GM21390 (cell line): ENCODE data around the gene CCNYL1.
"Not testable (repeated sequence)": the region's sequence is repeated elsewhere in the genome, so short reads cannot be mapped to it uniquely, and the experiment has no call there.

ENCODE experiments used
- ATAC-seq: cut with Tn5 transposase; IDR thresholded peaks from one replicate; pipeline ENCODE4 v1.9.1; 2021; ENCODE audit not compliant: unreplicated experiment

CCNYL1 gene

DNA sequence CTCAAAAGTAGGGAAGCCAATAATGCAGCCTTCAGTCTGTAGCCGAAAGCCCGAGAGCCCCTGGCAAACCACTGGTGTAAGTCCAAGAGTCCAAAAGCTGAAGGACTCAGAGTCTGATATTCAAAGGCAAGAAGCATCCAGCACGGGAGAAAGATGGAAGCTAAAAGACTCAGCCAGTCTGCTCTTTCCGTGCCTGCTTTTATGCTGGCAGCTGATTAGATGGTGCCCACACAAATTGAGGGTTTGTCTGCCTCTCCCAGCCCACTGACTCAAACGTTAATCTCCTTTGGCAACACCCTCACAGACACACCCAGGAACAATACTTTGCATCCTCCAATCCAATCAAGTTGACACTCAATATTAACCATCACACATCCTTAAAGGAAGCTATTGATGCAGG is 14.5 kb upstream of the CCNYL1 start:
- ATAC-seq: not testable (repeated sequence)

DNA sequence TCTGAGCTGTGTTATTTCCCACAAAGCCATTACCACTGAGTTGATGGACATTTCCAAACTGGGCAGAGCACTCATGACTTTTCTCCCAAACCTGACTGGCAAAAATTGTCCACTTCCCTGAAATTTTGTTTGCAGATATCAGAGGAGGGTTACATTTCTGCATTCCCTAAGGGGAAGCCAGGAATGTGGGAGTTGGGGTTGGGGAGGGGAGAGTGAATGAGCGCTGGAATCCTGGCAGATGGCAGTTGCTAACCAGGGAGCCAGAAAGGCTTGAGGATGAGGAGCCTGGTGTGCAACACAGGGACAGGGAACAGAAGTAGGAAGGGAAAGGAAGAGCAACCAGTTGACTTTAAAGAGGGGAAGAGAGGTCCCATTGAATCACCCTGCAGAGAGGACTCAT is 14.0 kb upstream of the CCNYL1 start:
- ATAC-seq: no peak

DNA sequence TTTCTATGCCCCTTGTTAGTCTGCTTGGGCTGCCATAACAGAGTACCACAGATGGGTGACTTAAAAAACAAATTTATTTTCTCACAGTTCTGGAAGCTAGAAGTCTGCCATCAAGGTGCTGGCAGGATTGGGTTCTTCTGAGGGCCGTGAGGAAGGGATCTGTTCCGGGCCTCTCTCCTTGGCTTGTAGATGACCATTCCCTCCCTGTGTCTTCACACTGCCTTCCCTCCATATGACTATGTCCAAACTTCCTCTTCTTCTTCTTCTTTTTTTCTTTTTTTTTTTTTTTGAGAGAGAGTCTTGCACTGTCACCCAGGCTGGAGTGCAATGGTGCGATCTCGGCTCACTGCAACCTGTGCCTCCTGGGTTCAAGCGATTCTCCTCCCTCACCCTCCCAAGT is 13.1 kb upstream of the CCNYL1 start:
- ATAC-seq: no peak

DNA sequence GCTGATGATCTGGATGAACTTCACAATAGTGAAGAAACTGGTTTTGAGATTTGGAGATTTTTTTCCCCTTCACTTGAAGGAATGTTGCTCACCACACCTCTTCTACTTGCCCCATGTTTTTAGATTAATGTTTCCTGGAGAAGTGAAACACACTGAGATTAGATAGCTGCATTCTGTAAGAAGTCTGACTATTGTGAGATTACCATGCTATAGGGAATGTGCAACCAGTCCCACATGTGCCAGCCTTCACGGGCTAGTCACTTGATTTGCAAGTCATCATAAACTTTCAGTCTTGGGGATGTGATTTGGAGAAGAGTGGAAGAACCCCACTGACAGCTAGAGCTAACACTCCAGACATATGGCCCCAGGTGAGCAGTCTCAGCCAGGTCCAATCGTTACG is 7.4 kb upstream of the CCNYL1 start:
- ATAC-seq: no peak

DNA sequence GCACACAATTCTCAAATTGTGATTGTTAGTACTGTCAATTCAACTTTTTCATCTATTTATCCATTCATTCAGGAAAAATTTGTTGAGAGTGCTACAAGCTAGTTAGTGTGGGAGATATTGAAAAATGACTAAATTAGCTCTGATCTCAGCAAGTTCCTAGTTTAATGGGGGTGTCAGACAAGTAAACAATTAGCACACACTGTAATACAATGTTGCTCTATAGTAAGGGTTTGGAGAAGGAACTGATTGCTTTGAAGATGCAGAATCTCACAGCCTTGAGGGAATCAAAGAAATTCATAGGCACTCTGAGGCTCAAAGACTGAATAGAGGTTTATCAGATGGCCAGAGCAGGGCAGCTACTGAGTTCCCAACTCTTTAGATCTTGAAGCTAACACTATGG is 6.8 kb upstream of the CCNYL1 start:
- no peak for ATAC-seq

DNA sequence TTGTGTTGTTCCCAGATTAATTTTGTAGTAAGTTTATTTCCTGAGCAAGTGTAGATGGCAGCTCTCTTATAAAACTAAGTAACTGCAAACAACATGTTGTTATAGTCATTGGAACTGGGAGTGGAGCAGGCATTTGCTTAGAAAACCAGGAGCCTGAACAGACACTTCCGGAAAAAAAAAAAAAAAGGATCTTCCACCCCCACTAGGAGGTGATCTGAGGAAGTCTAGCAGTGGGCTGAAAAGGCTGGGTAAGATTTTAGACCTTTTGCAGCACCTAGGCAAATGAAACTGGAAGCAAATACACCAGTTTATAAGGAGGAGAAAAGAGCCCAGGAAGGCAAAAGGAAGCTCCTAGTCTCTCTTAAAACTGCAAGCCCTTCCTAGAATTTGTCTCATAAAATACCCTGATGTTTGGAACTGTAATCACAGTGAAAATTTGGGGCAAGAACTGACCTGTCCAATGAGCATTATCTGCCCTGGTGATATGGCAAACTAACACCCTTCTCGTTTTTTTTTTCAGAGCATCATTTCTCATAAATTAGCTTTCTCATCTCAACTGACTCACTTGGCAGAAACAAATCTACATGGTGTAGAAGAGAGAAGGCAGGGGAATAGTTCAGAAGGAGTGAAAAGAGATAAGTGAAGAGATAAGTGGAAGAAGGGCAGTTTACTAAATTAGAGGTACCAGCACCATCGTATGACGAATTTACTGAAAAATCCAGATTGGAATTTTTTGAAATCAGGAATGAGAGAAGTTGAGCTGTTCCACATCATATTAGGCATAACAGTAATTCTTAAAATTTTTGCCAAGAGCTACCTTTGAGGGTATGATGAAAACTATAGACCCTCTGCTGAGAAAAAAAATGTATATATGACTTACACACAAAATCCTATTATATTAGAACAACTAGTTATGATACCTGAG is 4.2 kb upstream of the CCNYL1 start:
- ATAC-seq: no peak

DNA sequence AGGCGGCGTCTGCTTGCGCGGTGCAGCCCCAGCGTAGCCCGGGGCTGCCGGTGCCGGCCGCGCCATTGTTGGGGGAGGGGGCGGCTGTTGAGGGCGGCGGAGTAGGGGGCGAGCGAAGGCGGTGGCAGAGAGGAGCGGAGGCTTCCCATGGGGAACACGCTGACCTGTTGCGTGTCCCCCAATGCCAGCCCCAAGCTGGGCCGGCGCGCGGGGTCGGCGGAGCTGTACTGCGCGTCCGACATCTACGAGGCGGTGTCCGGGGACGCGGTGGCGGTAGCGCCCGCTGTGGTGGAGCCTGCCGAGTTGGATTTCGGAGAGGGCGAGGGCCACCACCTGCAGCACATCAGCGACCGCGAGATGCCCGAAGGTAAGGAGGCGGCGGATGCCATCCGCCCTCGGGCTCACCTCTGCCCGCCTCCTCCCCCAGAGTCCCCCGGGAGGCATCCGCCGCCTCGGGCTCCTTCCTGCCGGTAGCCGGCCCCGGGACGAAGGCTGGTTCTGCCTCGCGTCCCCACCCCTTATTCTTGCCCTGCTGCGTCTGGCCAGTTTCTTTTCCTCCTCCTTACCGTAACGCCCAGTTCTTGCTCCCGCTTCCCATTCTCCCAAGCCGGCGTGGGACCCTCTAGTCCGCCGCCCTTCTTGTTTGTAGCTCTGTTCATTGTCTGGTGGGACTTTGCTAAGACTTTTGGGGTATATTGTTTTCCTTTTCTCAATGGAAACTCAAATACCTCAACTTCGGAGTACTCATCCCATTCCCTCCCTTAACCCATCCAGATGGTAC is 500 bp downstream of the CCNYL1 start:
- ATAC-seq: peak; percentile 22

DNA sequence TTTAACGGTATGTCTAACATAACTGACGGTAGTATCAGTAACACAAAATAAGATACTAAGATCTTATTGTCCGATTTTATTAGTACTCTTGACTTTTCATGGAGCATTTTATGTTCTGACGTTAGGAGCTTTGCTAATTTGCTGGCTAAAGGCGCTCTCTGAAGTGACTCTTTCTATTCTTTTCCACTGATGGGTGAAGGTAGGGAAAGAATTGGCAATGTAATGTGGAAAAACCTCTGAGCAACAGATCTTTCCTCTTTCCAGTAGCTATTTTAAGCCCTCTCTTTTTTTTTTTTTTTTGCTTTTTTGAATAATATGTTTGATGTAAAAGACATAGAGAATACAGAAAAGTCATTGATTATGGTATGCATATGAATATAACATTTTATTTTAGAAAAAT is 4.6 kb downstream of the CCNYL1 start:
- no peak for ATAC-seq

DNA sequence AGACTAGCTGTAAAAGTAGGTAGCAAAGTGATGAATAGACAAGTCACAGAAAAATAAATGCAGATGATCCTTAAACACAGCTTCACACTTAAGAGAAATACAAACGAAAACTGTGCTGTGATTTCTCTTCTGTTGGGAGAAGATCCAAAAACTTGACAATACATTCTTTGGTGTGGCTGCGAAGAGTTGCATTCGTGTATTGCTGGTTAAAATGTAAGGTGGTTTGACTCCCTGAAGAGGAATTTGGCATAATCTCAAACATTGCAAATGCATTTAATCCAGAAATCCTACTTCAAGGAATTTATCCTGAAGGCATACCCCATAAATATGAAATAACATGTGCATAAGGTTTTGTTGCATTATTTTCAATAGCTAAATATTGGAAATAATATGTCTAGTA is 7.1 kb downstream of the CCNYL1 start:
- no peak for ATAC-seq

DNA sequence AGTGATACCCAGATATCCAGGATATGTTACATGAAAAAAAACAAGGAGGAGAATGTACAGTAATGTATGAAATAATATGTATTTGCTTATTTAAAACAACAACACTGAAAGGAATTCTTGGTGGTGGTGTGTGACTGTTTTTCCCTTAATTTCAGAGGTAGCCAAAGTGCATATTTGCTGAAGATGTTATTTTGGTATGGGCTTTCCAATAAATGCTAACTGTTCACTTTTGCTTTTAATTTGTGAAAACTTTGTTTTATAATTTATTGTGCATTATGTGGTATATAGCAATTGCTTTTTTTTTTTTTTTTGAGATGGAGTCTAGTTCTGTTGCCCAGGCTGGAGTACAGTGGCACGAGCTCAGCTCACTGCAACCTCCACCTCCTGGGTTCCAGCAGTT is 7.6 kb downstream of the CCNYL1 start:
- no peak for ATAC-seq

DNA sequence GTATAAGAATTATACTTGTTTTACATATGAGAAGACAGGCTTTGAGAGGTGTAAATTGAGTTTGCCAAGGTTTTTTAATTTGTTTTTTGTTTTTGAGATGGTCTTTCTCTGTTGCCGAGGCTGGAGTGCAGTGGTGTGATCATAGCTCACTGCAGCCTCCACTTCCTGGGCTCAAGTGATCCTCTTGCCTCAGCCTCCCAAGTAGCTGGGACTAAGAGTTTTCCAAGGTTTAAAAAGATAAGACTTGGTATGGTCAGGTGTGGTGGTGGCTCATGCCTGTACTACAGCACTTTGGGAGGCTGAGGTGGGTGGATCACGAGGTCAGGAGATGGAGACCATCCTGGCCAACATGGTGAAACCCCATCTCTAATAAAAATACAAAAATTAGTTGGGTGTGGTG is 8.2 kb downstream of the CCNYL1 start:
- not testable (repeated sequence) for ATAC-seq

DNA sequence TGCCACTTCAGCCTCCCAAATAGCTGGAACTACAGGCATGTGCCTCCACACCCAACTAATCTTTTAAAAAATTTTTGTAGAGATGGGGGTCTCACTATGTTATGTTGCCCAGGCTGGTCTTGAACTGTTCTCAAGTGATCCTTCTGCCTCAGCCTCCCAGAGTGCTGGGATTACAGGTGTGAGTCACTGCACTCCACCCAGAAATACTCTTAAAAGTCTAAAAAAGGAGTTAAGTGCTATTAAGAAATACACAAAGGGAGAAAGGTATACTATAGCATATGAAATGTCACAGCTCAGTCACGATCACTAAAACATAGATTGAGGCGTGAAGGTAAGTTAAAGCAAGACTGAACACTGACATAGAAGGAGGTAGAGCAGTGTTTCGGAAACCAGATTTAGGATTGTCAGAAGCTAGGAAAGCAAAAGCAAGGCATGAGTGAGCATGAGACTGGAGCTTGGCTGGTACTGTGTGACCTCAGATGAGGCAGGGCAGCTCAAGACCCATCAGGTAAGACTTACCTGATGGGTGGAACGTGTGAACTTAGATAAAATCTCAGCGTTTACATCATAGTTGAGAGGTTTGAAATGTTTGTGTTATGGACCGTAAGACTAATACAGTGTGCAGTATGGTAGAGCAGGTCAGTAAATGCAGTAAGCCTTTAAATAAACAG is 9.2 kb downstream of the CCNYL1 start:
- no peak for ATAC-seq

DNA sequence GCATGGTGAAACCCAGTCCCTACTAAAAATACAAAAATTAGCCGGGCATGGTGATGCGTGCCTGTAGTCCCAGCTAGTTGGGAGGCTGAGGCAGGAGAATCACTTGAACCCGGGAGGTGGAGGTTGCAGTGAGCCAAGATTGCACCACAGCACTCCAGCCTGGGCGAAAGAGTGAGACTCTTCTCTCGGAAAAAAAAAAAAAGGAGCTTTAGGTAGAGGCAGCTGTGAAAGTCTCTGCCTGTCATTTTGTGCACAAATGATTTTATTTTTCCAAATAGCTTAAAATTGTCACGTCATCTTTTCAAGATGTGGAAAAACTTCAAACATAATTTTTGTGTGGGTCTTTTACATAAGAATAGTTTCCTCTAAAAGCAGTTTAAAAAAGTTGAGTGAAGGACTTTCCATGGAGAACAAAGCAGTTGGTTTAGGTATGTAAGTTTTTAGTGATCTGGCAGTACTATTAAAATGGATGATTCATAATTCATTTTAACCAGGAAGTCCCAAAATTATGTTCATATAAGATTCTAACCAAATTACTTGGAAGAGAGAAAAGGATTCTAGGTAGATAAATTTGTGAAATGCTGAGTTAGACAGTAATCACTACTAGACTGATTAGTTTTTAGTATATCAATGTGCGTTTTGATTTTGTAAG is 11.5 kb downstream of the CCNYL1 start:
- no peak for ATAC-seq

DNA sequence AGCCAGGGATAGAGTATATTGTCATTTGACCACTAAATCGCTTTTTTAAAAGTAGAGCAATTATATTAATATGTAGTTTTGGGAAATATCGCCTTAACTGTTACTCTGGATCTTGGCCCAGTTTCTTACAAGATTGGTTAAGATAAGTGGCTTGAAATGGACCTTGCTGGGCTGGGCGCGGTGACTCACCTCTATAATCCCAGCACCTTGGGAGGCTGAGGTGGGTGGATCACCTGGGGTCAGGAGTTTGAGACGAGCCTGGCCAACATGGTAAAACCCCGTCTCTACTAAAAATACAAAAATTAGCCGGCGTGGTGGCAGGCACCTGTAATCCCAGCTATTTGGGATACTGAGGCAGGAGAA is 12.0 kb downstream of the CCNYL1 start:
- ATAC-seq: not testable (repeated sequence)

DNA sequence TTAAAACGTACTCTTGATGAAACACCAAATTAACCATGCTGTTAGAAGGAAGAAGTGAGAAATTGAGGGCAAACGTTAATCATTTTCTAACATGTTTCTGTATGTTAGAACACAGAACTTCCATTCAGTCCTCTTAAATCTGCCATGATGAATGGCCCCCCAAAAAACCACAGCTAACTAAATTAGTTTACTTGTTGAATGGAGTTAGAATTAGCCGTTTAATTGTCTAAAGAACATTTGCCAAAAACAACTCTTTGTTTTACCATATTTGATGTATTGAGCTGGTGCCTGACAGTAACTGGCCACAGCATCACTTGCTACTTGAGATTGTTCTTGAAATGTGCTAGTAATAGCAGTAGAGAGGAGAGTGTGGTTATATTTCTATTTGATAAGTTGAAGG is 12.7 kb downstream of the CCNYL1 start:
- no peak for ATAC-seq

DNA sequence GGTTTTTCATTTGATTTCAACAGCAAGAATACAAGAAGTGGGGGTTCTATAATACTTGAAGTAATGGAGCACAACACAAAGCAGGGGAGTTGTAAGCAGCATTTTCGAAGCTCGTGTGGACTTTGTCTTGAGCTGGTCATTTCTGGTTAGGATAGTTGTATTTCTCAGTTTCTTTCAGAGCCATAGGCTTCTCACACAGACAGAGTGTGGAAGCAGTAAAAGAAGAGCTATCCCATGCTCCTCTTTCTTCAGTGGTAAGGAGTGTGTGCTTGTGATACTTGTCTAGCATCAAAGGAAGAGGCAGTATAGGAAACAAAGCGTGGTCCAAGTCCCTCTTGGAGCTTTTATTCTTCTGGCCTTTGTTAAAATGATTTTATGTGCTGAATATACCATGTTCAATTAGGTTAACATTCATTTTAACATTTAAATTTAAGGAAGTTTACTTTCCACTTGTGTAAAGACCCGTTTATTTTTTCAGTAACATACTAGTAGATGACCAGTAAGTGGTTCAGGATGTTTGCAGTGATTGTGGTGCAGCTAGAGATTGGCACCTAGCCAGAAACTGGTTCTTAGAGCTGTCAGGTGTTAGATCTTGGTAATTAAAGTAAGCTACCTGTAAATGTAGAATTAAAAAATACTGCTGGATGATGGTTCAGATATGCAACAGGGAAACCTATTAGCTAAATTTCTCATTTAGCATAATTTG is 14.6 kb downstream of the CCNYL1 start:
- ATAC-seq: no peak

DNA sequence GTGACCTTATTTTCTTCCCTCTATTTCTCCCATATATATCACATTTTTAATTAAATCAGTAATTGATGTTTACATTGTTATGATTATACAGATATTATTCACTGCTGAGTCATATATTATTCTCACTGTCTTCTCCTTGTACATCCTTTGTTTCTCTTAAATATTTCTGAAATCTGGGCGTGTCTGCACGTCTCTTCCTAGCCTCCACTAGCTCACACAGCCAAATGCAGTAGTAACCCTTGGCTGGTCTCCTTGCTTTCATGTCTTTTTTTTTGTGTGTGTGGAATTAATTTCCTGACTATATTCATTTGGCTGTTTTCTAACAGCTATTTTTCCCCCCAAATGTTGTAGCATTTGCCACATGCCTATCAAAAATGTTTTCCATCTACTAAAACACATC is 15.8 kb downstream of the CCNYL1 start:
- no peak for ATAC-seq

DNA sequence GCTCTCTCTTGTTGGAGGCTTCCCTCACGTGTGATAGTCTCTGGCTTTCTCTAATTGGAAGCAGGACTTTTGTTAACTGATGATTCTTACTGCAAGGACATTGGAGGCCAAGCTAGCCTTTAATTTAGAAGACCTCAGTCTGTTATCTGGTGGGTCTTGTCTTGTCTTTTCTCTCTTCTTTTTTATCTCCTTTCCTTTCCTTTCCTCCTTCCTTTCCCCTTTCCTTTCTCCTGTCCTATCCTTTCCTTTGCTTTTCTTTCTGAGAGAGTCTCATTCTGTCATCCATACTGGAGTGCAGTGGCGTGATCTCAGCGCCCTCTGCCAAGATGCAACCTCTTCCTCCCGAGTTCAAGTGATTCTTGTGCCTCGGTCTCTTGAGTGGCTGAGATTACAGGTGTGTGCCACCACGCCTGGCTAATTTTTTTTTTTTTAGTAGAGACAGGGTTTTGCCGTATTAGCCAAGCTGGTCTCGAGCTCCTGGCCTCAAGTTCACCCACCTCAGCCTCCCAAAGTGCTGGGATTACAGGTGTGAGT is 18.1 kb downstream of the CCNYL1 start:
- ATAC-seq: no peak

DNA sequence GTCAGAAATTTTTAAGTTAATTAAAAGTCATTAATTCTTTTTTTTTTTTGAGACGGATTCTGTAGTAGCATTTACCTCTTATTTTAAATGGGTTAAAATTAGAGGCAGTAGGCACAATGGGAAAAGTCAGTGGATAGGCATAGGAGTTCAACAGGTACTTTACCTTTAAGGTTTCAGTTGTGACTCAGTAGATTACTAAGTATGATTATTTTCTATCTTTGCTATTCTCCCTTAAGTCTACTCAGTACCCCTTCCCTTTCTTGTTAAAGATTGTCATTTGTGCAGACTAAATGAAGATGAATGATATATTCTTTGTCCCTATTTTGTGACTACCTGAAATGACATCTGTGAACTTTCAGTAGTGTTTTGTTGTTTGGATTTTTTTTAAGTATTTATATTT is 19.7 kb downstream of the CCNYL1 start:
- ATAC-seq: no peak

DNA sequence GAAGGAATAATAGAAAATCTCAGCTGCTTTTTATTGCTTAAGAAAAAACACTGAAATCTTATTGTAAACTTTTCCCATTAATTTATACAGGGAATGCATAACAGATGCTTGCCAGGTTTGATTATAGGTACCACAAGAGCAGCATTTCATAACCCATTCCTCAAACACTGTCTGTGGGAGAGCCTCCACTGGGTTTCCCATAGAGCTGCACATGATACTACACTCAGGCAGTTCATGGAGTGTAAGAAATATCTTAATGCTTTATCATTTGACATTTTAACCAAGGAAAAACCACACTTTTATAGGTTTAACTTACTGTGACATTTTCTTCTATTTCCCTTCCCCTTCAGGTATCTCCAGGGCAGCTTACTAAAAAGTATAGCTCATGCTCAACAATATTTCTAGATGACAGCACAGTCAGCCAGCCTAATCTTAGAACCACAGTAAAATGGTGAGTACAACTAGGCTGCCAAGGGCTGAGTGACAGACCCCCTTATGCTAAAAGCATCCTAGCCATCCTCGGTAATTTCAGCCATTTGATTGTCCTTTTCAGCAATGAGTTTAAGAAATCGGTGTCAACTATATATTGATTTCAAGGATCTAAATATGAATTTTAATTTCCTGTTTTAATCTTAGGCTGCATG is 22.3 kb downstream of the CCNYL1 start:
- ATAC-seq: no peak
